HepG2 (cell line): ENCODE results near the gene ANKRD65. TPM values are rescaled to one million over a fixed set of nuclear protein-coding genes. Genes with fewer than 3 reads are reported as not detected.

Experiments used
- BRD4 ChIP-seq: sonication (generic); formaldehyde crosslinking; IDR thresholded peaks from 2 replicates; pipeline ENCODE4 v1.4.0; 2020; ENCODE audit warnings: missing genetic modification reagents
- GABPB1 ChIP-seq: IDR thresholded peaks from 2 replicates; pipeline ENCODE4 v1.6.1; 2016; ENCODE audit warnings: mild to moderate bottlenecking, missing genetic modification reagents, moderate library complexity, missing compliant biosample characterization
- GPN1 ChIP-seq: sonication (generic); formaldehyde crosslinking; IDR thresholded peaks from 2 replicates; pipeline ENCODE4 v1.5.1; 2020; ENCODE audit warnings: missing genetic modification reagents, borderline replicate concordance
- HDAC6 ChIP-seq: fragments of 200-600 bp; sonication (generic); IDR thresholded peaks from 2 replicates; pipeline ENCODE4 v1.7.0; 2017; ENCODE audit warnings: mild to moderate bottlenecking, antibody characterized with exemption, low read length, low read depth
- HOXA3 ChIP-seq: sonication (generic); formaldehyde crosslinking; IDR thresholded peaks from 2 replicates; pipeline ENCODE4 v1.5.0; 2020; ENCODE audit warnings: missing genetic modification reagents
- MXI1 ChIP-seq: IDR thresholded peaks from 3 replicates; pipeline ENCODE4 v1.6.1; 2012; ENCODE audit warnings: low read depth, low read length, inconsistent platforms, borderline replicate concordance
- NKX3-1 ChIP-seq: sonication (generic); formaldehyde crosslinking; IDR thresholded peaks from 2 replicates; pipeline ENCODE4 v1.5.0; 2020; ENCODE audit warnings: missing genetic modification reagents
- PHF21A ChIP-seq: sonication (generic); formaldehyde crosslinking; IDR thresholded peaks from 2 replicates; pipeline ENCODE4 v1.5.0; 2020; ENCODE audit warnings: mild to moderate bottlenecking, missing genetic modification reagents
- SOX13 ChIP-seq, 3 experiments: fragments of 450-650 bp in 1 of 3; sonication (generic) in 1 of 3; formaldehyde crosslinking in 1 of 3; IDR thresholded peaks in 2 of 3; conservative IDR thresholded peaks in 1 of 3; 2 replicates each; pipeline versions ENCODE4 v1.5.0 to v1.6.1; 2016 to 2020; ENCODE audit warnings: antibody characterized with exemption in 1 of 3, mild to moderate bottlenecking in 1 of 3, missing compliant biosample characterization in 1 of 3, missing genetic modification reagents in 1 of 3, moderate library complexity in 1 of 3
- SP1 ChIP-seq, 2 experiments: fragments of 450-650 bp in 1 of 2; sonication (generic) in 1 of 2; formaldehyde crosslinking in 1 of 2; IDR thresholded peaks; 2 replicates each; pipeline versions ENCODE4 v1.4.0 to v1.6.1; 2016 to 2020; ENCODE audit warnings: missing genetic modification reagents in 1 of 2
- TBX2 ChIP-seq: sonication (generic); formaldehyde crosslinking; IDR thresholded peaks from 2 replicates; pipeline ENCODE4 v1.5.0; 2020; ENCODE audit warnings: missing genetic modification reagents, mild to moderate bottlenecking, borderline replicate concordance
- ZFP36L1 ChIP-seq: sonication (generic); formaldehyde crosslinking; IDR thresholded peaks from 2 replicates; pipeline ENCODE4 v1.8.0; 2022; ENCODE audit warnings: mild to moderate bottlenecking, missing genetic modification reagents, moderate library complexity
- ZFP90 ChIP-seq: sonication (generic); formaldehyde crosslinking; IDR thresholded peaks from 2 replicates; pipeline ENCODE4 v1.8.0; 2022; ENCODE audit warnings: missing genetic modification reagents, mild to moderate bottlenecking, inconsistent platforms, borderline replicate concordance
- ZNF143 ChIP-seq: sonication (generic); formaldehyde crosslinking; IDR thresholded peaks from 2 replicates; pipeline ENCODE4 v1.4.0; 2020; ENCODE audit warnings: missing genetic modification reagents
- ZNF207 ChIP-seq: fragments of 450-650 bp; IDR thresholded peaks from 2 replicates; pipeline ENCODE4 v1.6.1; 2016; ENCODE audit warnings: antibody characterized with exemption, borderline replicate concordance
- ZNF44 ChIP-seq: sonication (generic); formaldehyde crosslinking; IDR thresholded peaks from 2 replicates; pipeline ENCODE4 v1.5.1; 2020; ENCODE audit warnings: mild to moderate bottlenecking, missing genetic modification reagents
- ZNF510 ChIP-seq: sonication (generic); formaldehyde crosslinking; IDR thresholded peaks from 2 replicates; pipeline ENCODE4 v1.4.0; 2020; ENCODE audit warnings: low read depth, mild to moderate bottlenecking, missing genetic modification reagents
- ZNF841 ChIP-seq: sonication (generic); formaldehyde crosslinking; IDR thresholded peaks from 2 replicates; pipeline ENCODE4 v1.8.1; 2023; ENCODE audit warnings: missing genetic modification reagents, borderline replicate concordance
- ZSCAN29 ChIP-seq: sonication (generic); formaldehyde crosslinking; conservative IDR thresholded peaks from 2 replicates; pipeline ENCODE4 v1.4.0; 2020; ENCODE audit warnings: mild to moderate bottlenecking, missing genetic modification reagents
- polyA plus RNA-seq, 8 experiments: library from polyadenylated mRNA; depleted of rRNA in 3 of 8; stranded (reverse) in 7 of 8; unstranded in 1 of 8; fragments of >200 nt; fragmentation: Illumina TruSeq in 4 of 8; extraction: Trizol in 4 of 8; gene quantifications; 2 replicates each; pipeline versions ENCODE4 v1.2.1 to v1.2.3, GENCODE V29; 2011 to 2016; ENCODE audit warnings: low read depth in 4 of 8, missing spikeins in 1 of 8, mixed read lengths in 1 of 8; ENCODE audit not compliant: insufficient read depth in 1 of 8
- total RNA-seq, 5 experiments: library from RNA; depleted of rRNA; stranded (reverse); fragments of >200 nt; fragmentation: Illumina TruSeq; extraction: Trizol; gene quantifications; 2 replicates each; pipeline ENCODE4 v1.2.3, GENCODE V29; 2016; ENCODE audit warnings: low read depth in 1 of 5
- TF ChIP-seq, protein P1 (sequence below): sonication (generic); formaldehyde crosslinking; IDR thresholded peaks from 2 replicates; pipeline ENCODE4 v1.5.0; 2020; ENCODE audit warnings: missing genetic modification reagents
- TF ChIP-seq, protein P2 (sequence below): IDR thresholded peaks from 2 replicates; pipeline ENCODE4 v1.6.1; 2018; ENCODE audit warnings: missing genetic modification reagents, mild to moderate bottlenecking, missing compliant biosample characterization
- TF ChIP-seq, protein P3 (sequence below): IDR thresholded peaks from 2 replicates; pipeline ENCODE4 v1.6.1; 2016; ENCODE audit warnings: low read depth

The ANKRD65 gene
- total and polyA plus RNA-seq, 2 of the 13 experiments (the other 11 are each of a cell fraction or from before 2014, with no cell fraction given): 12.1 to 30.1 TPM

DNA sequence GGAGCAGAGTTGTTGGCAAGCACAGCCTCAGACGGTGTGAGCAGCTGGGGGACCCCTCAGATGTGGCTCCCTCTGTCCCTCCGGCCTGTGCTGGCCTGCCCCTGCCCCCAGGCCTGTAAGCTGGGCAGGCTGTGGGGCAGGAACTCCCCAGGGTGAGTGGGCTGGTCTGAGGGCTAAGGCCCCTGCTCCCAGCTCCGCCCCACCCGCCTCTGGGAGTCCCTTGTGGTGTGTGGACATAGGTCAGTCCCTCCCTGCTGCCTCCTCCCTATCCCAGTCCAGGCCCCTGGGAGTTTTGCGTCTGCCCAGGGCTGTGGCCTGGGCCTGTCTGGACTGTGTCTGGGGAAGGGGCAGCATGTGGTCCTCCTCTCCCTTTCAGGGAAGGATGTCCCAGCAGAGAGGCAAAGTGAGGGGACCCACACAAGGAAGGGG lies 10.8 kb upstream of the ANKRD65 start (continued):
- TF ChIP-seq GABPB1 (peak; percentile 75), MXI1 (peak; percentile 62; the same call in 1 of the 3 replicates), ZNF143 (CRISPR knock-in tag) (peak; percentile 59), ZSCAN29 (0 out of 2 replicates have a peak, but pooled peaks have one; percentile 18), ZFP90 (CRISPR knock-in tag) (no peak), ZNF510 (CRISPR knock-in tag) (no peak), GPN1 (CRISPR knock-in tag) (no peak), NKX3-1 (CRISPR knock-in tag) (peak; percentile 48; the same call in 1 of the 2 replicates), ZNF841 (no peak), BRD4 (CRISPR knock-in tag) (peak; percentile 13; the same call in 1 of the 2 replicates), ZNF207 (no peak), ZNF44 (CRISPR knock-in tag) (0 out of 2 replicates have a peak, but pooled peaks have one; percentile 42), SOX13 (IDR thresholded peaks at IDR 0.05) (no peak; the same call in 1 of the 2 replicates), SOX13 (CRISPR knock-in tag; conservative IDR thresholded peaks at IDR 0.05 in 1 of 2, IDR thresholded peaks at IDR 0.05 in 1 of 2) (peak in 1 of 2 experiments; percentile 71; a peak in 1 of 4 replicates), HOXA3 (CRISPR knock-in tag) (peak; percentile 75), ZFP36L1 (peak; percentile 73; the same call in 1 of the 2 replicates), PHF21A (CRISPR knock-in tag) (peak; percentile 78), TBX2 (CRISPR knock-in tag) (peak; percentile 67; the same call in 1 of the 2 replicates), HDAC6 (no peak), SP1 (IDR thresholded peaks at IDR 0.05) (no peak), SP1 (CRISPR knock-in tag; IDR thresholded peaks at IDR 0.05) (peak; percentile 37; the same call in 1 of the 2 replicates)
- TF ChIP-seq, protein P1, sequence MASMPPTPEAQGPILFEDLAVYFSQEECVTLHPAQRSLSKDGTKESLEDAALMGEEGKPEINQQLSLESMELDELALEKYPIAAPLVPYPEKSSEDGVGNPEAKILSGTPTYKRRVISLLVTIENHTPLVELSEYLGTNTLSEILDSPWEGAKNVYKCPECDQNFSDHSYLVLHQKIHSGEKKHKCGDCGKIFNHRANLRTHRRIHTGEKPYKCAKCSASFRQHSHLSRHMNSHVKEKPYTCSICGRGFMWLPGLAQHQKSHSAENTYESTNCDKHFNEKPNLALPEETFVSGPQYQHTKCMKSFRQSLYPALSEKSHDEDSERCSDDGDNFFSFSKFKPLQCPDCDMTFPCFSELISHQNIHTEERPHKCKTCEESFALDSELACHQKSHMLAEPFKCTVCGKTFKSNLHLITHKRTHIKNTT (CRISPR knock-in tag): no peak
- TF ChIP-seq, protein P2, sequence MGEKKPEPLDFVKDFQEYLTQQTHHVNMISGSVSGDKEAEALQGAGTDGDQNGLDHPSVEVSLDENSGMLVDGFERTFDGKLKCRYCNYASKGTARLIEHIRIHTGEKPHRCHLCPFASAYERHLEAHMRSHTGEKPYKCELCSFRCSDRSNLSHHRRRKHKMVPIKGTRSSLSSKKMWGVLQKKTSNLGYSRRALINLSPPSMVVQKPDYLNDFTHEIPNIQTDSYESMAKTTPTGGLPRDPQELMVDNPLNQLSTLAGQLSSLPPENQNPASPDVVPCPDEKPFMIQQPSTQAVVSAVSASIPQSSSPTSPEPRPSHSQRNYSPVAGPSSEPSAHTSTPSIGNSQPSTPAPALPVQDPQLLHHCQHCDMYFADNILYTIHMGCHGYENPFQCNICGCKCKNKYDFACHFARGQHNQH (CRISPR knock-in tag): peak; percentile 61; the same call in 1 of the 2 replicates
- TF ChIP-seq, protein P3, sequence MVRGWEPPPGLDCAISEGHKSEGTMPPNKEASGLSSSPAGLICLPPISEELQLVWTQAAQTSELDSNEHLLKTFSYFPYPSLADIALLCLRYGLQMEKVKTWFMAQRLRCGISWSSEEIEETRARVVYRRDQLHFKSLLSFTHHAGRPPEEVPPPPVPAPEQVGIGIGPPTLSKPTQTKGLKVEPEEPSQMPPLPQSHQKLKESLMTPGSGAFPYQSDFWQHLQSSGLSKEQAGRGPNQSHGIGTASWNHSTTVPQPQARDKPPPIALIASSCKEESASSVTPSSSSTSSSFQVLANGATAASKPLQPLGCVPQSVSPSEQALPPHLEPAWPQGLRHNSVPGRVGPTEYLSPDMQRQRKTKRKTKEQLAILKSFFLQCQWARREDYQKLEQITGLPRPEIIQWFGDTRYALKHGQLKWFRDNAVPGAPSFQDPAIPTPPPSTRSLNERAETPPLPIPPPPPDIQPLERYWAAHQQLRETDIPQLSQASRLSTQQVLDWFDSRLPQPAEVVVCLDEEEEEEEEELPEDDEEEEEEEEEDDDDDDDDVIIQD (CRISPR knock-in tag): peak; percentile 59; the same call in 1 of the 2 replicates
